GM12873 (cell line): ENCODE measurements around the gene GFRA3.

Experiments used
- CTCF ChIP-seq: IDR thresholded peaks from 2 replicates; pipeline ENCODE4 v1.5.1; 2012; ENCODE audit warnings: low read depth, mild to moderate bottlenecking, moderate library complexity, low read length, control low read depth; ENCODE audit not compliant: insufficient read depth; ENCODE audit errors: missing control alignments

Gene GFRA3

GRCh38 chr5:138246334-138246733 lies 28.1 kb downstream of the GFRA3 start:
- no peak for TF ChIP-seq CTCF

GRCh38 chr5:138245717-138246116 lies 28.7 kb downstream of the GFRA3 start:
- no peak for TF ChIP-seq CTCF

GRCh38 chr5:138243794-138244193 lies 30.6 kb downstream of the GFRA3 start:
- no peak for TF ChIP-seq CTCF

GRCh38 chr5:138241688-138242571 lies 32.5 kb downstream of the GFRA3 start:
- no peak for TF ChIP-seq CTCF

- no peak for TF ChIP-seq CTCF
These were observed 33.6 kb downstream of the GFRA3 start for GRCh38 chr5:138240650-138241385.

GRCh38 chr5:138238034-138238433 lies 36.4 kb downstream of the GFRA3 start:
- no peak for TF ChIP-seq CTCF

- TF ChIP-seq CTCF = no peak
These were observed 39.8 kb downstream of the GFRA3 start for GRCh38 chr5:138234651-138235050.
